GM12878 (cell line): ENCODE results near the gene LCE2D. TPM values are rescaled to one million over a fixed set of nuclear protein-coding genes. Genes with fewer than 3 reads are reported as not detected.

Source experiments
- ATAC-seq: fragments of 200-7000 bp; cut with Tn5 transposase; 3 replicates; pipeline ENCODE4 v1.9.1; 2020; ENCODE audit warnings: mild to moderate bottlenecking, moderate library complexity
- BruUV-seq: library from RNA; stranded (reverse); fragments of 400-500 nt; replicated peaks from 2 replicates; lab custom pipeline; 2021; lab: Mats Ljungman, UMichigan
- CTCF ChIA-PET: fragments of 300-600 bp; sonication (Branson Sonifier 250); formaldehyde crosslinking; extraction: SDS; loops from one replicate; lab custom pipeline; 2021; ENCODE audit warnings: inconsistent platforms; lab: Yijun Ruan, JAX
- POLR2A ChIA-PET: fragments of 350-600 bp; formaldehyde crosslinking; extraction: SDS; loops from one replicate; lab custom pipeline; 2021; ENCODE audit warnings: inconsistent platforms; lab: Charles Lee
- RAD21 ChIA-PET: fragments of 300-600 bp; sonication (Branson Sonifier 250); formaldehyde crosslinking; loops from one replicate; lab custom pipeline; 2023; ENCODE audit warnings: antibody characterized with exemption; ENCODE audit not compliant: unreplicated experiment; lab: Charles Lee
- SMC1A ChIA-PET: fragments of 300-600 bp; sonication (Branson Sonifier 250); formaldehyde crosslinking; loops from one replicate; lab custom pipeline; 2023; ENCODE audit not compliant: unreplicated experiment, uncharacterized antibody; lab: Charles Lee
- DNase-seq: peaks from one replicate; pipeline ENCODE4 v3.0.0-alpha.2; 2011; ENCODE audit warnings: low read depth, low spot score
- FAIRE-seq: peaks from 3 replicates; lab custom pipeline; 2011; peaks lifted over from hg19 to GRCh38; lab: Jason Lieb, UNC
- H2AFZ ChIP-seq: 2 replicates; pipeline ENCODE4 v1.6.0; 2011; ENCODE audit warnings: low read depth, low read length, control low read depth; ENCODE audit not compliant: control insufficient read depth
- H3K27ac ChIP-seq: 2 replicates; pipeline ENCODE4 v1.5.1; 2011; ENCODE audit warnings: control low read depth; ENCODE audit not compliant: control insufficient read depth, insufficient read depth
- H3K27me3 ChIP-seq, 2 experiments: replicated peaks in 1 of 2; 2 replicates each; pipeline versions ENCODE4 v1.6.0 to v1.6.1; 2011; ENCODE audit warnings: low read length in 1 of 2; ENCODE audit not compliant: control insufficient read depth in 2 of 2, insufficient read depth in 2 of 2
- H3K36me3 ChIP-seq, 2 experiments: 2 replicates each; pipeline ENCODE4 v1.5.1; 2011; ENCODE audit warnings: low read length in 1 of 2; ENCODE audit not compliant: control insufficient read depth in 2 of 2, insufficient read depth in 2 of 2
- H3K4me1 ChIP-seq: 2 replicates; pipeline ENCODE4 v1.6.1; 2011; ENCODE audit warnings: mild to moderate bottlenecking, low read length, moderate library complexity, mixed read lengths; ENCODE audit not compliant: control insufficient read depth, insufficient read depth
- H3K4me2 ChIP-seq: 2 replicates; pipeline ENCODE4 v1.6.0; 2011; ENCODE audit warnings: control low read depth; ENCODE audit not compliant: control insufficient read depth, insufficient read depth
- H3K4me3 ChIP-seq: fragments of 200-600 bp; sonication (generic); 2 replicates; pipeline ENCODE4 v1.5.1; 2016
- H3K79me2 ChIP-seq: 2 replicates; pipeline ENCODE4 v1.6.0; 2011; ENCODE audit warnings: low read length; ENCODE audit not compliant: control insufficient read depth, insufficient read depth
- H3K9ac ChIP-seq: 2 replicates; pipeline ENCODE4 v1.8.0; 2011; ENCODE audit warnings: low read length, control low read depth, mixed read lengths; ENCODE audit not compliant: control insufficient read depth, insufficient read depth
- H3K9me3 ChIP-seq: replicated peaks from 3 replicates; pipeline ENCODE4 v1.5.1; 2011; ENCODE audit warnings: mild to moderate bottlenecking, low read length; ENCODE audit not compliant: control insufficient read depth, insufficient read depth
- H4K20me1 ChIP-seq: 2 replicates; pipeline ENCODE4 v1.6.0; 2011; ENCODE audit not compliant: control insufficient read depth, insufficient read depth
- BACH1 ChIP-seq: fragments of 450-650 bp; IDR thresholded peaks from 2 replicates; pipeline ENCODE4 v1.6.1; 2017; ENCODE audit warnings: mild to moderate bottlenecking, borderline replicate concordance
- BRCA1 ChIP-seq: IDR thresholded peaks from 2 replicates; pipeline ENCODE4 v1.6.1; 2011; ENCODE audit warnings: low read depth, low read length, improper control_type of control experiment
- EZH2 ChIP-seq: IDR thresholded peaks from 2 replicates; pipeline ENCODE4 v1.6.1; 2012; ENCODE audit warnings: low read depth, mild to moderate bottlenecking, control low read depth, inconsistent platforms, low read length, borderline replicate concordance; ENCODE audit not compliant: control insufficient read depth
- HDAC2 ChIP-seq: fragments of 200-600 bp; sonication (generic); IDR thresholded peaks from 2 replicates; pipeline ENCODE4 v1.6.1; 2017
- HDAC6 ChIP-seq: fragments of 200-600 bp; sonication (generic); IDR thresholded peaks from one replicate; pipeline ENCODE4 v1.8.0; 2017; ENCODE audit warnings: antibody characterized with exemption; ENCODE audit not compliant: unreplicated experiment
- IRF4 ChIP-seq: IDR thresholded peaks from 2 replicates; pipeline ENCODE4 v1.6.1; 2011; ENCODE audit warnings: low read depth, low read length
- KDM1A ChIP-seq: fragments of 200-600 bp; sonication (generic); IDR thresholded peaks from 2 replicates; pipeline ENCODE4 v1.6.1; 2016; ENCODE audit warnings: borderline replicate concordance
- LARP7 ChIP-seq: fragments of 450-650 bp; IDR thresholded peaks from 2 replicates; pipeline ENCODE4 v1.6.1; 2017; ENCODE audit warnings: mild to moderate bottlenecking
- NBN ChIP-seq: fragments of 450-650 bp; IDR thresholded peaks from 2 replicates; pipeline ENCODE4 v1.6.1; 2016
- NFXL1 ChIP-seq: fragments of 450-650 bp; IDR thresholded peaks from 2 replicates; pipeline ENCODE4 v1.6.1; 2017; ENCODE audit warnings: antibody characterized with exemption, mild to moderate bottlenecking, borderline replicate concordance
- NR2F1 ChIP-seq: fragments of 450-650 bp; conservative IDR thresholded peaks from 2 replicates; pipeline ENCODE4 v1.6.1; 2017; ENCODE audit warnings: mild to moderate bottlenecking
- POLR2A ChIP-seq: IDR thresholded peaks from 2 replicates; pipeline ENCODE4 v1.6.1; 2011; ENCODE audit warnings: low read depth, mild to moderate bottlenecking, low read length
- RAD51 ChIP-seq: fragments of 450-650 bp; IDR thresholded peaks from 2 replicates; pipeline ENCODE4 v1.6.1; 2016; ENCODE audit warnings: moderate library complexity, mild to moderate bottlenecking, inconsistent platforms
- SIN3A ChIP-seq: IDR thresholded peaks from 2 replicates; pipeline ENCODE4 v1.6.1; 2012; ENCODE audit warnings: low read depth, low read length, improper control_type of control experiment
- STAT3 ChIP-seq: IDR thresholded peaks from 2 replicates; pipeline ENCODE4 v1.6.1; 2011; ENCODE audit warnings: low read depth, low read length, improper control_type of control experiment
- TCF7 ChIP-seq: IDR thresholded peaks from 2 replicates; pipeline ENCODE4 v1.6.1; 2014; ENCODE audit warnings: antibody characterized with exemption, borderline replicate concordance
- WGBS: methylation state at CpG from one replicate; pipeline ENCODE4 v1.1.6; 2016; ENCODE audit warnings: low lambda C conversion rate; ENCODE audit not compliant: insufficient replicate concordance, insufficient coverage; ENCODE audit errors: missing lambda C conversion rate; 5-methylcytosine and 5-hydroxymethylcytosine counted together
- in situ Hi-C: fragments of 300-500 bp; cut with MboI; formaldehyde crosslinking; loops from 9 replicates; pipeline ENCODE4 v1.14.3; 2018; ENCODE audit warnings: mixed read lengths
- intact Hi-C: fragments of 100-400 bp; cut with micrococcal nuclease; formaldehyde crosslinking; loops from one replicate; pipeline ENCODE4 v1.14.2; 2022; ENCODE audit not compliant: unreplicated experiment
- polyA plus RNA-seq, 11 experiments: library from polyadenylated mRNA; depleted of rRNA in 4 of 11; unstranded in 6 of 11; stranded (reverse) in 5 of 11; fragments of >200 nt; fragmentation: Nextera tagmentation in 4 of 11; fragmentation: Illumina TruSeq in 1 of 11; extraction: Ambion mirVana in 4 of 11; extraction: Trizol in 1 of 11; gene quantifications; 1 replicate in 1 of 11; 2 replicates in 10 of 11; pipeline versions ENCODE4 v1.2.1 to v1.2.3, GENCODE V29; 2011 to 2016; ENCODE audit warnings: inconsistent platforms in 2 of 11, missing spikeins in 2 of 11, low read depth in 1 of 11
- total RNA-seq, 4 experiments: library from RNA; depleted of rRNA in 3 of 4; stranded (reverse); fragments of >200 nt in 3 of 4; fragmentation: Illumina TruSeq in 1 of 4; extraction: Trizol in 1 of 4; gene quantifications; 2 replicates each; pipeline versions ENCODE4 v1.2.1 to v1.2.3, GENCODE V29; 2013 to 2021
- TF ChIP-seq, protein P1 (sequence below): fragments of 450-650 bp; formaldehyde crosslinking; IDR thresholded peaks from 2 replicates; pipeline ENCODE4 v1.4.0; 2020; ENCODE audit warnings: mild to moderate bottlenecking, moderate library complexity
- TF ChIP-seq, protein P2 (sequence below): IDR thresholded peaks from 2 replicates; pipeline ENCODE4 v1.6.1; 2011; ENCODE audit warnings: borderline replicate concordance, low read depth, mild to moderate bottlenecking, moderate library complexity, mixed read lengths, low read length; ENCODE audit not compliant: insufficient read depth; ENCODE audit errors: extremely low read length

LCE2D gene
- total and polyA plus RNA-seq, 10 of the 15 experiments (the other 5 are each of a cell fraction or from before 2014, with no cell fraction given): not detected

DNA sequence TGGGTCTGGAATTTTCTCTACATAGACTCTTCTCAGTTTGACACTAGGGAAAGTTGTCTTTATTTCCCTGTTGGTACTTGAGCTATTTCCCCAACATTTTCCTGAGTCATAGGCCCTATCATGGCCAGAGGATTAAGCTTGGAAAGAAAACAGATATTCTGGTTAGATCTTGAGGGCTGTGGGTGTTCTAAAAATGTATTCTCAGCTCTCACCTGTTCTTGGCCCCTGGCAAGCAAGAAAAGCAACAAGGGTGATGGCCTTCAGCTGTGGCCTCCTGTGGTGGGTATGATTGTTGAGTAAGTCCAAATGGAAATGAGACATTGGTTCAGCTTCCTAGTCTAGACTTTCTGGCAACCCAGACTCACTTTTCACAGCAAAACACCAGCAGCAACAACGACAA lies 22.8 kb upstream of the LCE2D start:
- no TSS peak for BruUV-seq
- WGBS: 29% methylated on average over 1 of the region's 1 CpG
- POLR2A ChIA-PET: no interaction called here

GRCh38 chr1:152643945-152644344 lies 19.2 kb upstream of the LCE2D start:
- WGBS: 0% methylated on average over 3 of the region's 3 CpGs
- DNase-seq (no peak), ATAC-seq (no peak), FAIRE-seq (no peak)
- no peaks in the 10 kb centered on the region for H3K4me1 ChIP-seq
- no peaks in the 10 kb centered on the region for H3K79me2 ChIP-seq
- SMC1A ChIA-PET: interaction anchor here (2.4 kb wide), 1 partner anchor 11 kb away, joined by 11 read pairs; no protein-coding TSS in a partner anchor
- H3K9ac ChIP-seq: no peak overlapping the region
- no peaks in the 10 kb centered on the region for H4K20me1 ChIP-seq
- in situ Hi-C loops: no loop called here
- CTCF ChIA-PET: interaction anchor here (5.8 kb wide), 1 partner anchor 10 kb away, joined by 24 read pairs; no protein-coding TSS in a partner anchor
- no peaks in the 10 kb centered on the region for H3K36me3 ChIP-seq
- RAD21 ChIA-PET: no interaction called here
- H3K4me3 ChIP-seq: no peak overlapping the region
- intact Hi-C loops: no loop called here
- no TSS peak for BruUV-seq
- H3K27ac ChIP-seq: no peak overlapping the region
- no peaks in the 10 kb centered on the region for H3K27me3 ChIP-seq
- POLR2A ChIA-PET: no interaction called here
- H2AFZ ChIP-seq: no peak overlapping the region
- no peaks in the 10 kb centered on the region for H3K9me3 ChIP-seq
- H3K4me2 ChIP-seq: no peak overlapping the region
- no peak for TF ChIP-seq BRCA1
- no peak for TF ChIP-seq HDAC6
- TF ChIP-seq SIN3A: no peak
- no peak for TF ChIP-seq IRF4
- TF ChIP-seq, protein P1, sequence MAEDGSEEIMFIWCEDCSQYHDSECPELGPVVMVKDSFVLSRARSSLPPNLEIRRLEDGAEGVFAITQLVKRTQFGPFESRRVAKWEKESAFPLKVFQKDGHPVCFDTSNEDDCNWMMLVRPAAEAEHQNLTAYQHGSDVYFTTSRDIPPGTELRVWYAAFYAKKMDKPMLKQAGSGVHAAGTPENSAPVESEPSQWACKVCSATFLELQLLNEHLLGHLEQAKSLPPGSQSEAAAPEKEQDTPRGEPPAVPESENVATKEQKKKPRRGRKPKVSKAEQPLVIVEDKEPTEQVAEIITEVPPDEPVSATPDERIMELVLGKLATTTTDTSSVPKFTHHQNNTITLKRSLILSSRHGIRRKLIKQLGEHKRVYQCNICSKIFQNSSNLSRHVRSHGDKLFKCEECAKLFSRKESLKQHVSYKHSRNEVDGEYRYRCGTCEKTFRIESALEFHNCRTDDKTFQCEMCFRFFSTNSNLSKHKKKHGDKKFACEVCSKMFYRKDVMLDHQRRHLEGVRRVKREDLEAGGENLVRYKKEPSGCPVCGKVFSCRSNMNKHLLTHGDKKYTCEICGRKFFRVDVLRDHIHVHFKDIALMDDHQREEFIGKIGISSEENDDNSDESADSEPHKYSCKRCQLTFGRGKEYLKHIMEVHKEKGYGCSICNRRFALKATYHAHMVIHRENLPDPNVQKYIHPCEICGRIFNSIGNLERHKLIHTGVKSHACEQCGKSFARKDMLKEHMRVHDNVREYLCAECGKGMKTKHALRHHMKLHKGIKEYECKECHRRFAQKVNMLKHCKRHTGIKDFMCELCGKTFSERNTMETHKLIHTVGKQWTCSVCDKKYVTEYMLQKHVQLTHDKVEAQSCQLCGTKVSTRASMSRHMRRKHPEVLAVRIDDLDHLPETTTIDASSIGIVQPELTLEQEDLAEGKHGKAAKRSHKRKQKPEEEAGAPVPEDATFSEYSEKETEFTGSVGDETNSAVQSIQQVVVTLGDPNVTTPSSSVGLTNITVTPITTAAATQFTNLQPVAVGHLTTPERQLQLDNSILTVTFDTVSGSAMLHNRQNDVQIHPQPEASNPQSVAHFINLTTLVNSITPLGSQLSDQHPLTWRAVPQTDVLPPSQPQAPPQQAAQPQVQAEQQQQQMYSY (CRISPR knock-in tag): no peak
- TF ChIP-seq TCF7: no peak
- TF ChIP-seq KDM1A: no peak
- no peak for TF ChIP-seq NR2F1
- no peak for TF ChIP-seq STAT3
- no peak for TF ChIP-seq LARP7
- TF ChIP-seq BACH1: no peak
- no peak for TF ChIP-seq HDAC2
- TF ChIP-seq POLR2A: no peak

More for the DNA sequence above, 22.8 kb upstream of the LCE2D start:
- no peaks in the 10 kb centered on the region for H4K20me1 ChIP-seq
- no peak overlapping the region for H3K27ac ChIP-seq
- no peaks in the 10 kb centered on the region for H3K9me3 ChIP-seq
- ChIA-PET CTCF (interaction anchor here (1.2 to 5.8 kb wide), 3 partner anchors 13 to 286 kb away, joined by 3 to 24 read pairs (median 4); no protein-coding TSS in a partner anchor), RAD21 (no interaction called here), SMC1A (interaction anchor here (1.4 kb wide), 1 partner anchor 8 kb away, joined by 3 read pairs; no protein-coding TSS in a partner anchor)
- H3K36me3 ChIP-seq: no peaks in the 10 kb centered on the region
- intact Hi-C loops: no loop called here
- H3K9ac ChIP-seq: no peak overlapping the region
- TF ChIP-seq BACH1: no peak
- no peak for TF ChIP-seq NFXL1
- no peak for TF ChIP-seq EZH2
- TF ChIP-seq RAD51: no peak
- TF ChIP-seq HDAC6: no peak
- no peak for TF ChIP-seq NBN
- TF ChIP-seq, protein P2, sequence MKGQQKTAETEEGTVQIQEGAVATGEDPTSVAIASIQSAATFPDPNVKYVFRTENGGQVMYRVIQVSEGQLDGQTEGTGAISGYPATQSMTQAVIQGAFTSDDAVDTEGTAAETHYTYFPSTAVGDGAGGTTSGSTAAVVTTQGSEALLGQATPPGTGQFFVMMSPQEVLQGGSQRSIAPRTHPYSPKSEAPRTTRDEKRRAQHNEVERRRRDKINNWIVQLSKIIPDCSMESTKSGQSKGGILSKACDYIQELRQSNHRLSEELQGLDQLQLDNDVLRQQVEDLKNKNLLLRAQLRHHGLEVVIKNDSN: no peak
- FAIRE-seq (no peak), ATAC-seq (no peak), DNase-seq (no peak)
- H3K79me2 ChIP-seq: no peaks in the 10 kb centered on the region
- no peak overlapping the region for H2AFZ ChIP-seq
- no peak overlapping the region for H3K4me2 ChIP-seq
- in situ Hi-C loops: no loop called here
- no peak overlapping the region for H3K4me3 ChIP-seq
- H3K27me3 ChIP-seq: no peaks in the 10 kb centered on the region
- H3K4me1 ChIP-seq: no peaks in the 10 kb centered on the region
